T-helper 2 cell (primary cell): ENCODE measurements around the gene SFXN3.
"Not testable (repeated sequence)": the region's sequence is repeated elsewhere in the genome, so short reads cannot be mapped to it uniquely, and the experiment has no call there.

Source experiments
- DNase-seq, 5 experiments: peaks; one replicate each; pipeline versions ENCODE4 v3.0.0 to v3.0.0-alpha.2; 2012 to 2022

SFXN3 gene

GRCh38 chr10:101016814-101017213 lies 14.2 kb upstream of the SFXN3 start:
- DNase-seq: no peak

GRCh38 chr10:101018118-101018599 lies 12.9 kb upstream of the SFXN3 start:
- no peak for DNase-seq

- DNase-seq: peak; percentile 35 to 75 (median 55)
These were observed 12.2 kb upstream of the SFXN3 start for GRCh38 chr10:101018600-101019439.

- no peak for DNase-seq
These were observed 11.7 kb upstream of the SFXN3 start for GRCh38 chr10:101019440-101019703.

- no peak for DNase-seq
These were observed 10.5 kb upstream of the SFXN3 start for GRCh38 chr10:101020427-101021075.

- no peak for DNase-seq
These were observed 9.8 kb upstream of the SFXN3 start for GRCh38 chr10:101021239-101021638.

- no peak for DNase-seq
These were observed 9.3 kb upstream of the SFXN3 start for GRCh38 chr10:101021692-101022251.

GRCh38 chr10:101022967-101023705 lies 7.9 kb upstream of the SFXN3 start:
- no peak for DNase-seq

GRCh38 chr10:101027106-101027720 lies 3.8 kb upstream of the SFXN3 start:
- DNase-seq: no peak

GRCh38 chr10:101028446-101029337 lies 2.3 kb upstream of the SFXN3 start:
- DNase-seq: no peak

- DNase-seq: no peak
These were observed 1.3 kb upstream of the SFXN3 start for GRCh38 chr10:101029520-101030295.

- DNase-seq: no peak
These were observed 422 bp upstream of the SFXN3 start for GRCh38 chr10:101030496-101031127.

- peak; percentile 57 to 84 (median 72) for DNase-seq
These were observed 982 bp downstream of the SFXN3 start for GRCh38 chr10:101031796-101032636.

- peak in 2 of 5 experiments; percentile 30 to 75 for DNase-seq
These were observed 1.7 kb downstream of the SFXN3 start for GRCh38 chr10:101032637-101033224.

GRCh38 chr10:101033276-101033675 lies 2.2 kb downstream of the SFXN3 start:
- no peak for DNase-seq

GRCh38 chr10:101034404-101034803 lies 3.4 kb downstream of the SFXN3 start:
- DNase-seq: not testable (repeated sequence)

- no peak for DNase-seq
These were observed 4.3 kb downstream of the SFXN3 start for GRCh38 chr10:101035314-101035713.

- DNase-seq: no peak
These were observed 5.1 kb downstream of the SFXN3 start for GRCh38 chr10:101035916-101036702.
